Natural killer cell (primary cell): Measurements from ENCODE around the gene FAM210B. TPM values are rescaled to one million over a fixed set of nuclear protein-coding genes. Genes with fewer than 3 reads are reported as not detected.
"Not testable (repeated sequence)": the region's sequence is repeated elsewhere in the genome, so short reads cannot be mapped to it uniquely, and the experiment has no call there.

ENCODE experiments used
- ATAC-seq, 3 donors: fragments of 150-1000 bp in 2 of 3; fragments of 200-7000 bp in 1 of 3; cut with Tn5 transposase; 1 replicate in 1 of 3; 2 replicates in 2 of 3; pipeline ENCODE4 v1.10.0; 2021; ENCODE audit warnings: mild to moderate bottlenecking in 2 of 3, moderate library complexity in 2 of 3
- DNase-seq, 2 donors: peaks; one replicate each; pipeline versions ENCODE4 v3.0.0 to v3.0.0-alpha.2; 2013 to 2021; ENCODE audit warnings: mixed read lengths in 1 of 2
- H3K27ac ChIP-seq: one replicate; pipeline ENCODE4 v1.5.1; 2013; ENCODE audit warnings: mild to moderate bottlenecking, low read length
- H3K27me3 ChIP-seq: one replicate; pipeline ENCODE4 v1.6.1; 2013; ENCODE audit warnings: low read length; ENCODE audit not compliant: control insufficient read depth, insufficient read depth
- H3K36me3 ChIP-seq: one replicate; pipeline ENCODE4 v1.6.1; 2013; ENCODE audit warnings: low read length; ENCODE audit not compliant: control insufficient read depth, insufficient read depth
- H3K4me1 ChIP-seq: one replicate; pipeline ENCODE4 v1.6.1; 2013; ENCODE audit warnings: low read length; ENCODE audit not compliant: control insufficient read depth, insufficient read depth
- H3K4me3 ChIP-seq: one replicate; pipeline ENCODE4 v1.5.1; 2013; ENCODE audit warnings: low read length
- H3K9me3 ChIP-seq: one replicate; pipeline ENCODE4 v1.6.1; 2013; ENCODE audit warnings: low read length; ENCODE audit not compliant: control insufficient read depth, insufficient read depth
- H3K27ac Mint-ChIP-seq, 2 donors: one replicate each; pipeline ENCODE4 v1.8.0; 2022; ENCODE audit warnings: mild to moderate bottlenecking in 2 of 2, mixed read lengths in 2 of 2, moderate library complexity in 1 of 2
- H3K27me3 Mint-ChIP-seq, 2 donors: one replicate each; pipeline ENCODE4 v1.8.0; 2022; ENCODE audit warnings: low read depth in 2 of 2, mixed read lengths in 2 of 2
- H3K36me3 Mint-ChIP-seq: one replicate; pipeline ENCODE4 v1.8.0; 2022; ENCODE audit warnings: mixed read lengths
- H3K4me1 Mint-ChIP-seq, 2 donors: one replicate each; pipeline ENCODE4 v1.8.0; 2022; ENCODE audit warnings: mixed read lengths in 2 of 2
- H3K4me3 Mint-ChIP-seq: one replicate; pipeline ENCODE4 v1.8.0; 2022; ENCODE audit warnings: mild to moderate bottlenecking, moderate library complexity, mixed read lengths
- H3K9me3 Mint-ChIP-seq, 2 donors: one replicate each; pipeline ENCODE4 v1.8.0; 2022; ENCODE audit warnings: mixed read lengths in 2 of 2
- WGBS: methylation state at CpG from one replicate; pipeline ENCODE4 v1.1.7; 2013; ENCODE audit warnings: missing lambda C conversion rate; ENCODE audit not compliant: insufficient coverage; 5-methylcytosine and 5-hydroxymethylcytosine counted together
- intact Hi-C: fragments of 100-400 bp; cut with micrococcal nuclease; formaldehyde crosslinking; loops from one replicate; pipeline ENCODE4 v1.14.2; 2022
- total RNA-seq, 4 donors: library from RNA; stranded (reverse); fragments of 120-200 nt in 1 of 4; gene quantifications; one replicate each; pipeline versions ENCODE4 v1.2.3 to v1.2.4, GENCODE V29; 2013 to 2022
- TF ChIP-seq, protein P1 (sequence below): fragments of 200-600 bp; IDR thresholded peaks from one replicate; pipeline ENCODE4 v1.8.0; 2022; ENCODE audit warnings: antibody characterized with exemption

Gene FAM210B
- total RNA-seq, 3 donors from 2014 or later (not counting 1 experiment from before 2014, with no cell fraction given), result 6.4 to 11.5 (median 8.8) TPM

DNA sequence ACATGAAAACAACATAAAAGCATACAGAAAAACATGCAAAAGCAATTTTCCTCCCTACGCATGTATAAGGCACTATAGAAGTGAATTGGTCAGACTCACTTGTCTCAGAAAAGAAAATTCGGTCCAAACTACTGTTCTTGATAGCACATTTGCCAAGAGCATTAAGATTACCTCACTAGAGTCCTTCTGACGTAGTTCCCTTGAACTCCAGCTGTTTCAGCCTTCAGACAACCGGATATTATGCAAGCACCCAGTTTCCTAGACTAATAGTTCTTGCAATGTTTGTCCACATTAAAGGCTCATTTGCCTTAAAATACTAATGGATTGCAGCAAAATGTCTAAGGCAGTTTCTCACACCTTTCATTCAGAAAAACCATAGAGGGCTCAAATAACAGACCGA is 50.7 kb downstream of the FAM210B start:
- Histone ChIP-seq H3K36me3 (peaks cover 29% of the 10 kb centered on the region), H3K27me3 (no peaks in the 10 kb centered on the region), H3K4me1 (peaks cover 27% of the 10 kb centered on the region), H3K27ac (no peak overlapping the region), H3K4me3 (no peak overlapping the region), H3K9me3 (no peaks in the 10 kb centered on the region)
- H3K9me3 Mint-ChIP-seq, result no peaks in the 10 kb centered on the region
- H3K4me1 Mint-ChIP-seq, result peaks cover 30 to 32% of the 10 kb centered on the region in 2 donors
- peaks cover 7% of the 10 kb centered on the region for H3K36me3 Mint-ChIP-seq
- no peaks in the 10 kb centered on the region for H3K27me3 Mint-ChIP-seq
- 96% methylated on average over 4 of the region's 5 CpGs for WGBS
- no peak overlapping the region for H3K4me3 Mint-ChIP-seq
- TF ChIP-seq, protein P1, sequence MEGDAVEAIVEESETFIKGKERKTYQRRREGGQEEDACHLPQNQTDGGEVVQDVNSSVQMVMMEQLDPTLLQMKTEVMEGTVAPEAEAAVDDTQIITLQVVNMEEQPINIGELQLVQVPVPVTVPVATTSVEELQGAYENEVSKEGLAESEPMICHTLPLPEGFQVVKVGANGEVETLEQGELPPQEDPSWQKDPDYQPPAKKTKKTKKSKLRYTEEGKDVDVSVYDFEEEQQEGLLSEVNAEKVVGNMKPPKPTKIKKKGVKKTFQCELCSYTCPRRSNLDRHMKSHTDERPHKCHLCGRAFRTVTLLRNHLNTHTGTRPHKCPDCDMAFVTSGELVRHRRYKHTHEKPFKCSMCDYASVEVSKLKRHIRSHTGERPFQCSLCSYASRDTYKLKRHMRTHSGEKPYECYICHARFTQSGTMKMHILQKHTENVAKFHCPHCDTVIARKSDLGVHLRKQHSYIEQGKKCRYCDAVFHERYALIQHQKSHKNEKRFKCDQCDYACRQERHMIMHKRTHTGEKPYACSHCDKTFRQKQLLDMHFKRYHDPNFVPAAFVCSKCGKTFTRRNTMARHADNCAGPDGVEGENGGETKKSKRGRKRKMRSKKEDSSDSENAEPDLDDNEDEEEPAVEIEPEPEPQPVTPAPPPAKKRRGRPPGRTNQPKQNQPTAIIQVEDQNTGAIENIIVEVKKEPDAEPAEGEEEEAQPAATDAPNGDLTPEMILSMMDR, result no peak
- DNase-seq (no peak), ATAC-seq (no peak)
- peak overlapping the region in 1 of 2 donors; percentile 69 for H3K27ac Mint-ChIP-seq
- intact Hi-C loops, result no loop called here

DNA sequence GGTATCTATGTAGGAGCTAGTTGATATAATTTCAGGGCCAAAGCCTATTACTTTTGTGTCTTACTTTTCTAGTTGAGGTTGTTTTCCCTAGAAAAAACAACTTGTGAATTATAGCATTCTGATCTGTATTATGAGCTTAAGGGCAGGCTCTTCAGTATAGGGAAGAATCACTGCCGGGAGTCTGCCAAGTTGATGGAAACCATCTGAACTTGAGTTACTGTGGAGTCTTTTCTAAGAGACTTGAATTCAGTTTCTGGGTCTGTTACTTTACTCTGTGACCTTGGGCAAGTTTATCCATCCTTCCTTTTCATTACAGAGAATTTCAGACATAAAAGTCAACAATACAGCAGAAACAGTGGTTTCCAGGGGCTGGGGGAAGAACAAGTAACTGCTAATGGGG is 51.2 kb downstream of the FAM210B start:
- no peak overlapping the region for H3K4me3 ChIP-seq
- WGBS, result 100% methylated on average over 1 of the region's 1 CpG
- no peak for ATAC-seq
- TF ChIP-seq, protein P1, result no peak
- H3K27ac ChIP-seq, result no peak overlapping the region
- intact Hi-C loops, result loop anchor here (5.0 kb wide), 1 partner anchor 52 kb away; no protein-coding TSS in a partner anchor
- peaks cover 27% of the 10 kb centered on the region for H3K36me3 ChIP-seq
- no peaks in the 10 kb centered on the region for H3K9me3 ChIP-seq
- Mint-ChIP-seq H3K4me1 (peaks cover 34 to 36% of the 10 kb centered on the region in 2 donors), H3K4me3 (peak overlapping the region; percentile 50), H3K27me3 (no peaks in the 10 kb centered on the region), H3K27ac (peak overlapping the region; percentile 51 to 69), H3K9me3 (no peaks in the 10 kb centered on the region), H3K36me3 (peaks cover 7% of the 10 kb centered on the region)
- peaks cover 31% of the 10 kb centered on the region for H3K4me1 ChIP-seq
- no peak for DNase-seq
- no peaks in the 10 kb centered on the region for H3K27me3 ChIP-seq

DNA sequence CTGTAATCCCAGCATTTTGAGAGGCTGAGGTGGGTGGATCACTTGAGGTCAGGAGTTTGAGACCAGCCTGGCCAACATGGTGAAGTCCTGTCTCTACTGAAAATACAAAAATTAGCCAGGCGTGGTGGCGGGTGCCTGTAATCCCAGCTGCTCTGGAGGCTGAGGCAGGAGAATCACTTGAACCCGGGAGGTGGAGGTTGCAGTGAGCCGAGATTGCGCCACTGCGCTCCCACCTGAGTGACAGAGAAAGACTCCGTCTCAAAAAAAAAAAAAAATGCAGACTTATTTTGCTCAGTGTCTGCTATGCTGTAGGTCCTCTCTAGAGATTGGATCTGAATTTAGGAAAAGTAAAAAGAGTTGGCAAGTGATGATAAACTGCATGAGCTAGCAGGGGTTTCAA is 52.5 kb downstream of the FAM210B start:
- intact Hi-C loops, result loop anchor here (5.0 kb wide), 1 partner anchor 51 kb away; no protein-coding TSS in a partner anchor

DNA sequence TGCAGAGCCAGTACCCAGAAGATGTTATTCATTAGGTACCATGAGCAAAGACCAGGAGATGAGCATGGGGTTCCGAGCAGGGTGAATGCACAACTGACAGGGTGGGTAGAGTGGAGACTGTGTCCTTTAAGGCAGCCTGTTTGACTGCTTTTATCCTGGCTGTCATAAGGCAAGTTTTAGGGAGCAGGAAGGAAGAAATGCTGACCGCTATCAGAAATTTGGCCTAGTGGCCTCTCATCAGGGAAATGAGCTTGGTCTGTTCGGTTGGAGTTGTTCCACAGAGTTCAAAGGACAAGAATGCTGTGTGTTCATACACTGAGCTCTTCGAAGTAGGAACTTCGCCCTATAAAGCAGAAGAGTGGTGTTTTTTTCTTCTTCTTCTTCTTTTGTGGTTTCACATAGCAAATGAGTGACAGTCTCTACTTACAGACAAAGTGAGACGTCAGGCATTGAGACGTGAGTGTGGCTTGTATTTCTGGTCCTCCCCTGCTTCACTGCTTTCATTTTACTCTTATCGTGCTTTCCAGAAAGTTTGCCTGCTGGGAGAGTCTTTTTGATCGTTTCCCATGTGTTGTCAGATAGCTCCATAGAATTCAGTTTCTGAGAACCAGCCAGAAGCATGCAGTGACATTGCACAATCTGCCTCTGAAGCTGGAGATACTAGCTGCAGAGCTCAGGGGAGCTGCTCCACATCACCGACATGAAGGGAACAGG is 53.1 kb downstream of the FAM210B start, which contains the start of gene CASS4:
Gene CASS4 (plus strand): TSS at position 502 of the 714 bp plus-strand sequence. CDS start 199 bp downstream, at position 701.
- DNase-seq (peak in 1 of 2 donors; percentile 78), ATAC-seq (peak; percentile 73 to 89 (median 86))
- H3K36me3 Mint-ChIP-seq, result no peaks in the 10 kb centered on the region
- TF ChIP-seq, protein P1, result no peak
- H3K27ac Mint-ChIP-seq, result peak within 1 kb of the TSS; percentile 93 to 95
- Histone ChIP-seq H3K4me3 (peak within 1 kb of the TSS; percentile 37), H3K9me3 (no peaks in the 10 kb centered on the region), H3K27me3 (no peaks in the 10 kb centered on the region), H3K36me3 (peaks cover 12% of the 10 kb centered on the region), H3K27ac (peak within 1 kb of the TSS; percentile 82), H3K4me1 (peaks cover 41% of the 10 kb centered on the region)
- no peaks in the 10 kb centered on the region for H3K9me3 Mint-ChIP-seq
- peaks cover 47% of the 10 kb centered on the region in 2 donors for H3K4me1 Mint-ChIP-seq
- 7% methylated on average over 10 of the region's 10 CpGs for WGBS
- intact Hi-C loops, result loop anchor here (1.0 to 5.0 kb wide), 3 partner anchors 8 to 50 kb away; partner anchors contain the start of genes AURKA and CSTF1
- peak within 1 kb of the TSS; percentile 89 for H3K4me3 Mint-ChIP-seq
- H3K27me3 Mint-ChIP-seq, result no peaks in the 10 kb centered on the region

More for the DNA sequence above, 52.5 kb downstream of the FAM210B start:
- 97% methylated on average over 7 of the region's 7 CpGs for WGBS
- peak overlapping the region; percentile 82 for H3K27ac ChIP-seq
- H3K4me1 ChIP-seq, result peaks cover 41% of the 10 kb centered on the region
- H3K4me3 Mint-ChIP-seq, result peak overlapping the region; percentile 89
- H3K4me3 ChIP-seq, H3K27me3 Mint-ChIP-seq, H3K27me3 ChIP-seq, H3K9me3 Mint-ChIP-seq, H3K36me3 Mint-ChIP-seq, DNase-seq, ATAC-seq, H3K9me3 ChIP-seq: not testable (repeated sequence)
- peak overlapping the region; percentile 93 to 95 for H3K27ac Mint-ChIP-seq
- peaks cover 16% of the 10 kb centered on the region for H3K36me3 ChIP-seq
- peaks cover 41 to 42% of the 10 kb centered on the region in 2 donors for H3K4me1 Mint-ChIP-seq
